AG04449 (cell line): ENCODE results near the gene TARP.

ENCODE experiments used
- CTCF ChIA-PET: fragments of 350-600 bp; formaldehyde crosslinking; extraction: SDS; loops from one replicate; lab custom pipeline; 2021; ENCODE audit warnings: antibody characterized with exemption; lab: Yijun Ruan, JAX
- POLR2A ChIA-PET: fragments of 400-600, 350-600 bp; formaldehyde crosslinking; extraction: SDS; loops from one replicate; lab custom pipeline; 2020; ENCODE audit warnings: antibody characterized with exemption, inconsistent platforms; lab: Yijun Ruan, JAX
- DNase-seq: peaks from one replicate; pipeline ENCODE4 v3.0.0-alpha.2; 2010; ENCODE audit warnings: low read depth, low spot score
- H3K4me3 ChIP-seq: 2 replicates; pipeline ENCODE4 v1.5.1; 2011; ENCODE audit warnings: low read depth, mild to moderate bottlenecking, control low read depth, low read length
- TF ChIP-seq, protein P1 (sequence below): IDR thresholded peaks from one replicate; pipeline ENCODE4 v1.5.1; 2011; ENCODE audit warnings: mild to moderate bottlenecking, moderate library complexity, low read length, control low read depth, inconsistent platforms; ENCODE audit not compliant: insufficient read depth; ENCODE audit errors: missing control alignments

TARP gene

DNA sequence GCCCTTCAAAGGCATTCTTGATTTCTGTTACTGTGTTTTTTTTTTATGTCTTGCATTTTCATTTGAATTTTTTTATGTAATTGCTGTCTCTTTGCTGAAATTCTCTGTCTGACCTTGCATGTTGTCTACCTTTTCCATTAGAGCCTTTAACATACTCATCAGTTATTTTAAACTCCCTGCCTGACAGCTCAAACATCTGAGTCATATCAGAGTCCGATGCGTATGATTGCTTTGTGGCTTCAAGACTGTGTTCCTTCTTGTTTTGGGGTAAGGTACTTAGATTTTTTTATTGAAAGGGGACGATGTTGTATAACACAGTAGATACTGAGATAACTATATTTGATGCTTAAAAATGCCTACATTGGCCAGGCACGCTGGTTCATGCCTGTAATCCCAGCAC, 9.7 kb upstream of the TARP start:
- CTCF ChIA-PET = no interaction called here
- POLR2A ChIA-PET = no interaction called here
- no peak overlapping the region for H3K4me3 ChIP-seq
- no peak for DNase-seq
- TF ChIP-seq, protein P1, sequence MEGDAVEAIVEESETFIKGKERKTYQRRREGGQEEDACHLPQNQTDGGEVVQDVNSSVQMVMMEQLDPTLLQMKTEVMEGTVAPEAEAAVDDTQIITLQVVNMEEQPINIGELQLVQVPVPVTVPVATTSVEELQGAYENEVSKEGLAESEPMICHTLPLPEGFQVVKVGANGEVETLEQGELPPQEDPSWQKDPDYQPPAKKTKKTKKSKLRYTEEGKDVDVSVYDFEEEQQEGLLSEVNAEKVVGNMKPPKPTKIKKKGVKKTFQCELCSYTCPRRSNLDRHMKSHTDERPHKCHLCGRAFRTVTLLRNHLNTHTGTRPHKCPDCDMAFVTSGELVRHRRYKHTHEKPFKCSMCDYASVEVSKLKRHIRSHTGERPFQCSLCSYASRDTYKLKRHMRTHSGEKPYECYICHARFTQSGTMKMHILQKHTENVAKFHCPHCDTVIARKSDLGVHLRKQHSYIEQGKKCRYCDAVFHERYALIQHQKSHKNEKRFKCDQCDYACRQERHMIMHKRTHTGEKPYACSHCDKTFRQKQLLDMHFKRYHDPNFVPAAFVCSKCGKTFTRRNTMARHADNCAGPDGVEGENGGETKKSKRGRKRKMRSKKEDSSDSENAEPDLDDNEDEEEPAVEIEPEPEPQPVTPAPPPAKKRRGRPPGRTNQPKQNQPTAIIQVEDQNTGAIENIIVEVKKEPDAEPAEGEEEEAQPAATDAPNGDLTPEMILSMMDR = no peak

DNA sequence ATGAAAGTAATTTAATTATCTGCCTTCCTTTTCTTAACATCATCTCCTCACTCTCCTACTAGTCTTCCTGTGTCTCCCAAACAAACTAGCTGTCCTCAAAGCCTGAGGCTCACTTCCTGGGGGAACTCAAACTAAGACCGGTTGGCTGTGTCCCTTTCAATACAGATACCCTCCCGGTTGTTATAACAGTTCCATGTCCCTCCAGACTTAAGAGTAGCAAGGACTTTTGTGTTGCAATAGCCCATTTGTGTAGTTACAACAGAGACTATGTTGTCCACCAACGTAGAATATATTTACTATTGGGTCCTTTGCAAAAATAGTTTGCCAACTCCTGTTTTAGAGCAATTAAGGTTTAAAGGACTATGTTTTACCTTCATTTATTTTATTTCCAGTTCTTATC, 8.6 kb upstream of the TARP start:
- ChIA-PET POLR2A (no interaction called here), CTCF (no interaction called here)
- H3K4me3 ChIP-seq = no peak overlapping the region
- DNase-seq = no peak
- TF ChIP-seq, protein P1 = no peak

DNA sequence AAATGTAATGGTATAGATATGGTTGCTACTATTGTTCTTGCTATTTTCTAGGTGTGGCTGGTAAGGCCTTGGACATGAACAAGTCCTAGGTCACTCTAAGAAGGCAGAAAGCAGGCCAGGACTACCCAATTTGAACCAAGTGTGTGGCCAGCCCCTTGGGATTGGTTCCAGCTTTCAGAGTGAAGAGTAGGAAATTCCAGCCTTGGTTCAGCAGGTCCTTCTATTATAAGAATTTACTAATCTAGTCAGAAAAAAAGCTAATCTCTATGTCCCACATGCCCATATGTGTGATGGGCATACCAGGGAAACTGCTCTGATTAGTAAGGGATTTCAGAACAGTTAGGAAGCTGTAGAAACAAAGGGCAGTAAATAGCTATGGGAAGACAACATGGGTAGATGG, 7.8 kb upstream of the TARP start:
- TF ChIP-seq, protein P1 = no peak
- CTCF ChIA-PET = no interaction called here
- POLR2A ChIA-PET = no interaction called here
- no peak for DNase-seq
- H3K4me3 ChIP-seq = no peak overlapping the region

DNA sequence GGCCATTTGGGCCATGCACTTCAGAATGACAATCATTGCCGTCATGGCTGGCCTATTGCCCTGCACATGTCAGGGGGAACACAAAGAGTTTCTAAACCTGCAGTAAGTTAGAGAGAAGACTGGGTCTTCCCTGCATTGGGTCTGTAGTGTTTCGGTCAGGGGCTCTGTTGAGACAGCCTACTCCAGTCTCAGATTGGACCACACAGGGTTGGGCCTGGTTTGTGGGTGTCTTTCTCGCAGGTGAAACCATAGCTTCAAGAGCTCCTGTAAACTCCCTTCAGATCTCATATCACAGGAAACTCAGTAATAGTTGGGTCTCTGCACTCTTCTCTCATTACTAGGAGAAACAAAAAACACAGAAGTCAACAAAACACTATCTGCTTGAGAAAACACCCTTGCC, 7.3 kb upstream of the TARP start:
- TF ChIP-seq, protein P1 = no peak
- no peak for DNase-seq
- CTCF ChIA-PET = no interaction called here
- POLR2A ChIA-PET = no interaction called here
- H3K4me3 ChIP-seq = no peak overlapping the region

DNA sequence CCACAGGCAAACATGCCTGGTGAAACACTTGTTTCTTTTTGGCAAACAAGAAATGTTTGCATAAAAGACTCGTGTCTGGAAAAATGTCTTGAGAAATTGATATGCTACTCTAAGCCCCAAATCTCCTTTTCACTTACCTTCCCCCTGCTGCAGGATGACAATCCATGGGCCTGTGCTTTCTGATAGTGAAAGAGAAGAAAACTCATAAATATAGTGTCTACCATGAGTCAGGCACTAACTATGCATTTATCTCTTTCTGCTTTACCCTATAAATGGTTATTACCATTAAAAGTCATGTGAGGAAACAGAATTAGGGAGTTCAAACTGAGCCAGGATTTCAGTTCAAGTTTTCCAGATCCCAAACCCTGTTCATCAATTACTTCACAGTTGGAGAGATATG, 6.6 kb upstream of the TARP start:
- no peak for DNase-seq
- CTCF ChIA-PET = no interaction called here
- H3K4me3 ChIP-seq = no peak overlapping the region
- POLR2A ChIA-PET = no interaction called here
- TF ChIP-seq, protein P1 = no peak

DNA sequence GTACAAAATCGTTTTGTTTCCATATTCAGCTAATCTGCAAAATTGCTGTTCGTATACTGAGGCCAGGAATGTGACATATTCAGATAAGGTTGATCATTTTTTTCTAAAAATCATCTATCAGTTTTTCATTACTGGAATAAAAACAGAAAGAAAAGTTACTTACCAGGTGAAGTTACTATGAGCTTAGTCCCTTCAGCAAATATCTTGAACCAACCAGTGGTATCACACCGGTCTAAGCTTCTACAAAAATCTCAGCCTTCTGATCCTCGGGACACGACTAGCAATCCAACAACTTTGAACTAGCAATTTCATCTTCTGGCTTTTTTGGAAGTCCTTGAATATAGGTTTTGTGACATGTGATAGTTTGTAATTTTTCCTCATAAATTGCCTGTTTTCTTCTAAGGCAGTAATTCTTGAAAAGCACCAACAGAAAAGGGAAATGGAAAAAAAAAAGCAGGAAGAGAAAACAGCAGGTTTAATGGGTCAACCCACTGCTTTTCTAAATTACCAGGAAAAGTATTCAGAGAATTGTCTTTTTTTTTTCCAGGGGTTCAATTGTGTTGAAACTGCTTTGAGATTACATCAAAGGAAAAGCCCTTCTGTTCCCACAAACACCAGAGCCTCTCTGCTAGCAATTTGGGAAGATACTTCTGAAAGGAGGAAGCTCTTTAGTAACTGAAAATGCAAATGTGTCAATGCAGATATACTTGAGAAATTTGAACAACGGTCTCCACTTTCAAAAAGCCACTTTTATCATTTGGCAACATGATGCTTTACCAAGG, 2.9 kb upstream of the TARP start:
- TF ChIP-seq, protein P1 = no peak
- DNase-seq = no peak
- no peak overlapping the region for H3K4me3 ChIP-seq
- CTCF ChIA-PET = interaction anchor here (1.4 kb wide), 1 partner anchor 43 kb away, joined by 3 read pairs; no protein-coding TSS in a partner anchor
- POLR2A ChIA-PET = no interaction called here
